Dendritic cell treated with granulocyte-macrophage colony-stimulating factor and Interleukin-4, amounts not matched to agents 40 ng/mL and 50 ng/mL, for 4 days (primary cell): ENCODE data around the gene ATP2B3.

Experiments used
- H3K27ac Mint-ChIP-seq: one replicate; pipeline ENCODE4 v1.8.0; 2022; ENCODE audit warnings: mild to moderate bottlenecking, mixed read lengths
- H3K27me3 Mint-ChIP-seq: one replicate; pipeline ENCODE4 v1.8.0; 2022; ENCODE audit warnings: mild to moderate bottlenecking, mixed read lengths
- H3K36me3 Mint-ChIP-seq: one replicate; pipeline ENCODE4 v1.8.0; 2022; ENCODE audit warnings: low read depth, mixed read lengths
- H3K4me1 Mint-ChIP-seq: one replicate; pipeline ENCODE4 v1.8.0; 2022; ENCODE audit warnings: low read depth, mixed read lengths
- H3K4me3 Mint-ChIP-seq: one replicate; pipeline ENCODE4 v1.8.0; 2022; ENCODE audit warnings: mild to moderate bottlenecking, moderate library complexity, mixed read lengths
- H3K9me3 Mint-ChIP-seq: one replicate; pipeline ENCODE4 v1.8.0; 2022; ENCODE audit warnings: mixed read lengths
- intact Hi-C: fragments of 100-400 bp; cut with micrococcal nuclease; formaldehyde crosslinking; loops from one replicate; pipeline ENCODE4 v1.15.0; 2022

The ATP2B3 gene

GRCh38 chrX:153507484-153508178, 9.8 kb upstream of the ATP2B3 start:
- intact Hi-C loops = loop anchor here (2.0 to 10.0 kb wide), 3 partner anchors 37 to 563 kb away; partner anchors contain the start of gene HAUS7
- Mint-ChIP-seq H3K4me1 (peaks cover 6% of the 10 kb centered on the region), H3K9me3 (no peaks in the 10 kb centered on the region), H3K4me3 (no peak overlapping the region), H3K36me3 (no peaks in the 10 kb centered on the region), H3K27ac (no peak overlapping the region), H3K27me3 (peaks cover 2% of the 10 kb centered on the region)

DNA sequence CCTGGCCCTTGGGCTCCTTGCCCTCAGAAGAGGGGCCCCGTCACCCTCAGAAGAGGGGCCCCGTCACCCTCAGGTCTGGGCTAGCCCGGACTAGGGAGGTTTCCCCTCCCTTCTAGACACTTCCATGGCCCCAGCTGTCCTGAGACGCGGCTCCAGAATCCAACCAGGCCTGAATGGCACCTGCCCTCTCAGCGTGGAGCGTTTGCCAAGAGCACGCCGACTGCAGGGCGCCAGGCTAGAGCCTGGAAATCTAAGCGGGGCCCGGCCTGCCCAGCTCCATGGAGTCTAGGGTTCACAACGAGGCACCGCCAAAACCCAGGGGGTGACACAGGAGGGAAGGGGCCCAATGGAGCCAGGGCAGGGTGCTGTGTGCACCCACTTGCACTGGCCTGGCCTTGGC, 7.8 kb upstream of the ATP2B3 start:
- Mint-ChIP-seq H3K27ac (no peak overlapping the region), H3K36me3 (no peaks in the 10 kb centered on the region), H3K4me3 (no peak overlapping the region), H3K9me3 (no peaks in the 10 kb centered on the region), H3K27me3 (peaks cover 2% of the 10 kb centered on the region), H3K4me1 (peaks cover 6% of the 10 kb centered on the region)
- intact Hi-C loops = loop anchor here (10.0 kb wide), 2 partner anchors 475 to 565 kb away; no protein-coding TSS in a partner anchor

DNA sequence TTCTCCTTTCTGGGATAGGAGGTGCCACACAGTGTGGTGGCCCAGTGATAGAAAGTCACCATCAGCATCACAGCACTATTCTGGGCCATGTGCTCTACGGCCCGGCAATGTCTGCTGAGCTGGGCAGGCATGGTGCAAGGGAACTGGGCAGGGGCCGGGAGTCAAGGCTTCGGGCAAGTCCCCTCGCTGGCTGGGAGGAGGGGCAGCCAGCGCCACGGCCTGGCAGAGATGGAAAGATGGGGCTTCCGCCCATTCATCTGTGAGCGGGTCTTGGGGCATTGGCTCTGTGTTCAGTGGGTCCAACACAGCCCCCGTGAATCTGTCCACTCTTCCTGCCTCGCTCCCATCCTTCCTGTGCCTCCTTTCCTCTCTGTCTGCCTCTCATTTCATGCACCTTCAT, 7.1 kb upstream of the ATP2B3 start:
- Mint-ChIP-seq H3K27me3 (peaks cover 5% of the 10 kb centered on the region), H3K36me3 (no peaks in the 10 kb centered on the region), H3K4me1 (peaks cover 6% of the 10 kb centered on the region), H3K4me3 (no peak overlapping the region), H3K27ac (no peak overlapping the region), H3K9me3 (no peaks in the 10 kb centered on the region)
- intact Hi-C loops = no loop called here

DNA sequence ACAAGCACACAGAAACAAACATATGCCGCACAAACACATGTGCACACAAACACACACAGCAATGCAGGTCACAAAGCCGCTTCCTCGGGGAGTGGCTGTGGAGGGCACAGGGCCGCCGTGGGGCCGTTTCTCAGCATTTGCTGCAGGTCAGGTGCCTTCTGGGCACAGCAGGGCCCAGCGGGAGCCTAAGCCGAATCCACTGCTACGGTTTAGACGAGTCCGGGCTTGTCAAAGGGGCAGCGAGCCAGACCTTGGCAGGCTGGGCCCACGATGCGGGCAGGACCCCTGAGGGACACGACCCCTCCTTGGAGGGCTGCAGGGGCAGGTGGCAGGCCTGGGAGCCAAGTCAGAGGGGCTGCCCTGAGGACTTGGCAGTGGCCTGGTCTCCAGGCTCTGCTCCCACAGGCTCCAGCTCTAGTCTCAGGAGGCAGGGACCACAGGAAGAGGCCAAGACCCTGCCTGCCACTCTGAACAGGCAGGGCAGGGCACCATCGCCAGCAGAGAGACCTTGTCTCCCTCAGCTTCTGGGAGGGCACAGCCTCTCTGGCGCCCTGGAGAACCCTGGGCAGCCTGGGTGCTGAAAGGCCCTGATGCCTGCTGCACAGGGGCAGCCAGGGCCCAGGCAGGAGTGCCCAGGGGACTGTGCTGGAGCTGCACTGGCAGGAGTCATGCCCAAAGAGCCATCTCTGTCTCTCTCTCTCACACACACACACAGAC, 5.5 kb upstream of the ATP2B3 start:
- no peaks in the 10 kb centered on the region for H3K9me3 Mint-ChIP-seq
- intact Hi-C loops = no loop called here
- peaks cover 17% of the 10 kb centered on the region for H3K27me3 Mint-ChIP-seq
- H3K4me3 Mint-ChIP-seq = no peak overlapping the region
- H3K36me3 Mint-ChIP-seq = no peaks in the 10 kb centered on the region
- no peak overlapping the region for H3K27ac Mint-ChIP-seq
- peaks cover 6% of the 10 kb centered on the region for H3K4me1 Mint-ChIP-seq

DNA sequence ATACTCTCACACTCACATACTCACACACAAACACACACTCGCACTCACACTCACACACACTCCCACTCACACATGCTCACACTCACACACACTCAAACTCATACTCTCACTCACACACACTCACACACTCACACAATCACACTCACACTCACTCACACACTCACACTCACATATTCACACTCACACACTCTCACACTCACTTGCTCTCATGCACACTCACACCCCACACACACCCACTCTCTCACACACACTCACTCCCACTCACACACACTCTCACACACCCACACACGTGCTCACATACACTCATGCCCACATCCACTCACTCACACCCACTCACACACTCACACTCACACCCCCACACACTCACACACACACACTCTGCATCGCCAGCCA, 4.9 kb upstream of the ATP2B3 start:
- peaks cover 4% of the 10 kb centered on the region for H3K4me1 Mint-ChIP-seq
- peaks cover 20% of the 10 kb centered on the region for H3K27me3 Mint-ChIP-seq
- no peaks in the 10 kb centered on the region for H3K9me3 Mint-ChIP-seq
- no peak overlapping the region for H3K4me3 Mint-ChIP-seq
- H3K36me3 Mint-ChIP-seq = no peaks in the 10 kb centered on the region
- no peak overlapping the region for H3K27ac Mint-ChIP-seq
- intact Hi-C loops = no loop called here

DNA sequence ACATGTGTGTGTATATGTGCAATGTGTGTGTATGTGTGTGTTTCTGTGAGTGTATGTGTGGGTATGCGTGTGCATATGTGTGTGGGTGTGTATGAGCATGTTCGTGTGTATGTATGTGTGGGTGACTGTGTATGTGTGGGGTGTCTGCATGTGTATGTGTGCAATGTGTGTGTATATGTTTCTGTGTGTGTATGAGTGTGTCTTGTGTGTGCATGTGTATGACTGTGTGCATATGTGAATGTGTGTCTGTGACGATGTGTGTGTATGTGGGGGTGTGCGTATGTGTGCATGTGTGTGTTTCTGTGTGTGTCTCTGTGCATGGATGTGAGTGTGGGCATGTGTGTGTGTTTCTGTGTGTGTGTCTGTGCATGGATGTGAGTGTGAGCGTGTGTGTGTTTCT, 4.2 kb upstream of the ATP2B3 start:
- Mint-ChIP-seq H3K4me3 (no peak overlapping the region), H3K36me3 (no peaks in the 10 kb centered on the region), H3K27ac (no peak overlapping the region)

GRCh38 chrX:153514259-153514658, 3.2 kb upstream of the ATP2B3 start:
- intact Hi-C loops = no loop called here
- H3K4me1 Mint-ChIP-seq = no peaks in the 10 kb centered on the region
- no peak overlapping the region for H3K27ac Mint-ChIP-seq

More for the DNA sequence above, 4.2 kb upstream of the ATP2B3 start:
- intact Hi-C loops = no loop called here
- H3K27me3 Mint-ChIP-seq = peaks cover 20% of the 10 kb centered on the region
- H3K9me3 Mint-ChIP-seq = no peaks in the 10 kb centered on the region
- H3K4me1 Mint-ChIP-seq = no peaks in the 10 kb centered on the region

DNA sequence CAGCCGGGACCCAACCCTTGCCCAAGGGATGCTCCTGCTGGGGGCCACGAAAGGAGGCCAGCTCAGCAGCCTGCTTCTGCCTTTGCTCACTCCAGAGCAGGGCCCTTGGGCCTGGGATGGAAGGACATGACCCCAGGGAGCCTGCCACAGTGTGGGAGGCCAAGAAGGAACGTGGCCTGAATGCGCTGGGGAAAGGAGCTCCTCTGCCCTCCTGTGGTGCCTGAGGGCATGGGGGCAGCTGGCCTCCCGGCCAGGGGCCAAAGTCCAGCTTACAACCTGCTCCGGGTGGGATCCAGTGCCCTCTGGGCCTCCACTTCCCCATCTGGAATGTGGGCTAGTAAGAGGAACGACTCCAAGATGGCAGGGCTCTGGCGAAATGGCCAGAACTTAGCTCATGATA, 2.0 kb upstream of the ATP2B3 start:
- H3K4me3 Mint-ChIP-seq = no peak overlapping the region
- peaks cover 39% of the 10 kb centered on the region for H3K27me3 Mint-ChIP-seq
- no peaks in the 10 kb centered on the region for H3K36me3 Mint-ChIP-seq
- intact Hi-C loops = no loop called here
- no peak overlapping the region for H3K27ac Mint-ChIP-seq
- H3K9me3 Mint-ChIP-seq = no peaks in the 10 kb centered on the region
- H3K4me1 Mint-ChIP-seq = no peaks in the 10 kb centered on the region

More at GRCh38 chrX:153514259-153514658, 3.2 kb upstream of the ATP2B3 start:
- H3K9me3 Mint-ChIP-seq = no peaks in the 10 kb centered on the region
- no peak overlapping the region for H3K4me3 Mint-ChIP-seq
- H3K27me3 Mint-ChIP-seq = peaks cover 30% of the 10 kb centered on the region
- H3K36me3 Mint-ChIP-seq = no peaks in the 10 kb centered on the region

DNA sequence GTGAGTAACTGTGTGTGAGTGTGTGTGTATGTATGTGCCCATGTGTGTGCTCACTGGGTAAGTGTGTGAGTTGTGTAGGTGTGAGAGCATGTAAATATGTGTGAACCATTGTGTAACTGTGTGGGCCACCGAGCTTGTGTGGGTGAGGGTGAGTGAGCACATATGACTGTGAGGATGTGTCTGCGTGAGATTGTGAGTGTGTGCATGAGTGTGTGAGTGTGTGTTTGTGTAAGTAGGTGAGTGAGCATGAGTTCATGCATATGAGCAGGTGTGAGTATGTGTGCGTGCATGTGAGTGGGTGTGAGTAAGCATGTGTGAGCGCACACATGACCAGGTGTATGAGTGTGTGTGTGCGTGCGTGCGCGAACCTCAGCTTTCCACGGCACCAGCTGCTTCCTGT, 1.4 kb upstream of the ATP2B3 start:
- intact Hi-C loops = no loop called here
- Mint-ChIP-seq H3K27ac (no peak overlapping the region), H3K4me1 (no peaks in the 10 kb centered on the region), H3K27me3 (peaks cover 42% of the 10 kb centered on the region), H3K9me3 (no peaks in the 10 kb centered on the region), H3K36me3 (no peaks in the 10 kb centered on the region), H3K4me3 (no peak overlapping the region)

GRCh38 chrX:153517946-153518834, 748 bp downstream of the ATP2B3 start:
- H3K9me3 Mint-ChIP-seq = no peaks in the 10 kb centered on the region
- peaks cover 54% of the 10 kb centered on the region for H3K27me3 Mint-ChIP-seq
- no peaks in the 10 kb centered on the region for H3K4me1 Mint-ChIP-seq
- H3K27ac Mint-ChIP-seq = no peak overlapping the region
- no peaks in the 10 kb centered on the region for H3K36me3 Mint-ChIP-seq
- no peak overlapping the region for H3K4me3 Mint-ChIP-seq
- intact Hi-C loops = no loop called here

DNA sequence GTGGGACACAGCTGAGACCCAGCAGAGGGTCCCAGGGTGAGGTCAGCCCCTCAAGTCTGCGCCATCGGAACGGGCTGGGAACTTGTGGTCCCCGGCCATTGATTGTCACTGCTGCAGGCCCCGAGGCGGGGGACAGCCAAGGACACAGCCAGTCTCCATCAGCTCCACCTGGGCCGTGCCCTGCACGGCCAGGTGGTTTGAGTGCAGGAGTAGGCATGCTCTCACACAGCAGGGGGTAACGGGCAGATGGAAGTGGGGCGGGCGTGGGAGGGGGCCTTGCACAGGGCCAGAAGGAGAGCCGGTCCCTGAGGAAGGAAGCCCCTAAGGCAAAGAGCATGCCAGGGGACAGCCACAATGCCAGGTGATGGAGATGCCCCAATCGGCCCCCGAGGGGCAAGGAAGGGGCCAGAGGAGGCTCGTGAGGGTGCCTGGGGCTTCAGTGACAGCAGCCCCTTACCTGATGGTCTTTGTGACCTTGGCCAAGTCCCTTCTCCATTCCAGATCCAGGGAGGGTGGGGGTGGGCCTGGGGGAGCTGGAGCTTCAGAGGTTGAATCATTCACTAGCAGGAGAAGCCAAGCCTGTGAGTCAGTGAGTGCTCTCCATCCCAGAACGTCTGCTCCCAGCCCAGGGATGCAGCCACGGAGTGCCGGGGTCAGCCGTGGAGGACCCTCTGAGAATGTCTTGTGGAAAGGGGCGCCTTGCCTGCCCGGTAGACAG, 2.3 kb downstream of the ATP2B3 start:
- Mint-ChIP-seq H3K4me3 (no peak overlapping the region), H3K27me3 (peaks cover 56% of the 10 kb centered on the region)

GRCh38 chrX:153520287-153520917, 3.0 kb downstream of the ATP2B3 start:
- Mint-ChIP-seq H3K4me1 (no peaks in the 10 kb centered on the region), H3K4me3 (no peak overlapping the region), H3K36me3 (no peaks in the 10 kb centered on the region), H3K27ac (no peak overlapping the region), H3K9me3 (no peaks in the 10 kb centered on the region), H3K27me3 (peaks cover 53% of the 10 kb centered on the region)
- intact Hi-C loops = no loop called here

More for the DNA sequence above, 2.3 kb downstream of the ATP2B3 start:
- Mint-ChIP-seq H3K36me3 (no peaks in the 10 kb centered on the region), H3K4me1 (no peaks in the 10 kb centered on the region), H3K27ac (no peak overlapping the region), H3K9me3 (no peaks in the 10 kb centered on the region)
- intact Hi-C loops = no loop called here

DNA sequence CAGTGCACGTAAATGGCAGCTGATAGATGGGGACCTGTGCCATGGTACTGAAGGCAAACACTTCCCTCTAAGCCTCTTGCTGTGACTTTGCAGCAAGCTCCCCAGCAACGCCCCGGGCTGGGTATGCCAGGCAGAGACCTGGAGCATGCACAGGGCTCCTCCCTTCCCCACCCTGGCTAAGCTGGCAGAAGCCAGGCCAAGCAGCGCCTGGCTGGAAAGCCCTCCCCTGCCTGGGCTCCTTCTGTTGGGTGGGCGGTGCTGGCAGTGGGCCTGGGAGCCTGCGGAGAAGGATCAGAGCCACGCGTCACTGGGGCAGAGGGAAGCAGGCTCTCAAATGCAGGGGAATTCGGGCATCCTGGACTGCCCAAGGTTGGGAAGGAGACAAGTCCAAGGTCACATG, 3.6 kb downstream of the ATP2B3 start:
- H3K9me3 Mint-ChIP-seq = no peaks in the 10 kb centered on the region
- no peak overlapping the region for H3K27ac Mint-ChIP-seq
- peaks cover 51% of the 10 kb centered on the region for H3K27me3 Mint-ChIP-seq
- intact Hi-C loops = no loop called here
- no peaks in the 10 kb centered on the region for H3K4me1 Mint-ChIP-seq
- no peaks in the 10 kb centered on the region for H3K36me3 Mint-ChIP-seq
- H3K4me3 Mint-ChIP-seq = no peak overlapping the region
